ENCODE results near the gene SOAT2. TPM values are rescaled to one million over a fixed set of nuclear protein-coding genes. Genes with fewer than 3 reads are reported as not detected.
A peak's percentile ranks its signal among the peaks of the same experiment; 100 is the strongest.

SOAT2 gene
- total and polyA plus RNA-seq, 2 of the 4 experiments (the other 2 are of a cell fraction): 0.18 to 0.39 TPM

GRCh38 chr12:53169644-53170043 is 66.4 kb downstream of the SOAT2 start:
- Histone ChIP-seq H4K8ac (ENCODE audit: low read depth in 2 of 2, low read length in 2 of 2) (no peak overlapping the region), H2AK5ac (ENCODE audit: low read depth, low read length) (no peak overlapping the region), H3K14ac (replicated peaks; ENCODE audit: low read depth, low read length) (no peak overlapping the region; the same call in 1 of the 2 replicates), H3K56ac (ENCODE audit: extremely low read depth, insufficient read depth, low read length) (no peak overlapping the region), H4K5ac (ENCODE audit: low read depth, low read length) (no peak overlapping the region), H3K9ac (ENCODE audit: low read depth, low read length) (no peak overlapping the region), H3K23ac (ENCODE audit: low read depth, low read length) (no peak overlapping the region), H3K27me3 (ENCODE audit: control insufficient read depth, insufficient read depth, low read length) (no peaks in the 10 kb centered on the region), H3K9me1 (ENCODE audit: insufficient read depth, low read length) (peaks cover 17% of the 10 kb centered on the region), H2BK20ac (ENCODE audit: low read depth, low read length) (no peak overlapping the region), H3K9me3 (ENCODE audit: control insufficient read depth, insufficient read depth, low read length) (no peaks in the 10 kb centered on the region), H2BK5ac (ENCODE audit: low read depth, low read length, poor library complexity, severe bottlenecking) (no peak overlapping the region), H3K36me3 (ENCODE audit: control insufficient read depth, insufficient read depth, low read length) (peaks cover 22% of the 10 kb centered on the region), H4K91ac (ENCODE audit: insufficient read depth, low read depth, low read length) (no peak overlapping the region), H3K18ac (ENCODE audit: low read depth, low read length) (no peak overlapping the region), H3K79me1 (ENCODE audit: low read depth in 1 of 2, low read length in 2 of 2) (peaks cover 0 to 18% of the 10 kb centered on the region in 2 experiments; a peak in 2 of 4 replicates), H3K4me2 (ENCODE audit: low read depth, low read length) (no peak overlapping the region), H2AFZ (replicated peaks; ENCODE audit: low read length, poor library complexity) (no peak overlapping the region), H2BK15ac (ENCODE audit: low read depth, low read length) (no peak overlapping the region), H2AK9ac (replicated peaks; ENCODE audit: low read depth, low read length, poor library complexity) (peak overlapping the region; percentile 3), H4K20me1 (ENCODE audit: insufficient read depth, low read length) (no peaks in the 10 kb centered on the region), H3K27ac (ENCODE audit: insufficient read depth, low read length) (no peak overlapping the region), H3K4me1 (ENCODE audit: control insufficient read depth, insufficient read depth, low read length) (peaks cover 14% of the 10 kb centered on the region), H2BK120ac (ENCODE audit: low read depth, low read length) (no peak overlapping the region), H3K4me3 (ENCODE audit: insufficient read depth, low read depth, low read length) (no peak overlapping the region), H3K4ac (ENCODE audit: low read depth, low read length) (no peak overlapping the region)
- ChIA-PET POLR2A (ENCODE audit: unreplicated experiment) (no interaction called here), CTCF (interaction anchor here (0.7 kb wide), 1 partner anchor 1954 kb away, joined by 5 read pairs; no protein-coding TSS in a partner anchor)
- no TSS peak for BruUV-seq (replicated peaks)
- intact Hi-C loops (cut with micrococcal nuclease) (no loop called here), dilution Hi-C loops (cut with HindIII; ENCODE audit: low sequenced_read_pairs, unreplicated experiment) (no loop called here), in situ Hi-C loops (cut with MboI; ENCODE audit: low sequenced_read_pairs) (no loop called here)
- ATAC-seq (ENCODE audit: low read depth) (no peak), DNase-seq (no peak)
- WGBS, 2 experiments (ENCODE audit: extremely low coverage in 2 of 2, insufficient read length in 1 of 2): 100% methylated on average over 2 of the region's 7 CpGs; no CpG with 5 or more reads in 1 of the 2 experiments
- no peak for TF ChIP-seq RAD21 (IDR thresholded peaks at IDR 0.05; ENCODE audit: low read length)
- no peak for TF ChIP-seq RCOR1 (IDR thresholded peaks at IDR 0.05; ENCODE audit: insufficient replicate concordance, low read length)
- TF ChIP-seq MXI1 (IDR thresholded peaks at IDR 0.05; ENCODE audit: borderline replicate concordance, low read depth, low read length): no peak
- TF ChIP-seq ELK1 (IDR thresholded peaks at IDR 0.05; ENCODE audit: borderline replicate concordance, low read depth, low read length): no peak
- TF ChIP-seq BHLHE40 (IDR thresholded peaks at IDR 0.05; ENCODE audit: low read depth, low read length): no peak
- no peak for TF ChIP-seq FOS (IDR thresholded peaks at IDR 0.05; ENCODE audit: low read depth, low read length)
- no peak for TF ChIP-seq USF2 (IDR thresholded peaks at IDR 0.05; ENCODE audit: low read depth, low read length)
- no peak for TF ChIP-seq MAZ (IDR thresholded peaks at IDR 0.05; ENCODE audit: borderline replicate concordance, low read depth, low read length)
- TF ChIP-seq CEBPB (IDR thresholded peaks at IDR 0.05; ENCODE audit: low read depth, low read length): no peak
- TF ChIP-seq MAFK (IDR thresholded peaks at IDR 0.05; ENCODE audit: low read depth, low read length): no peak
- TF ChIP-seq CTCF (conservative IDR thresholded peaks at IDR 0.05; ENCODE audit: low read depth, low read length): no peak
- no peak for TF ChIP-seq CHD1 (IDR thresholded peaks at IDR 0.05; ENCODE audit: low read depth, low read length)
- TF ChIP-seq RFX5 (IDR thresholded peaks at IDR 0.05; ENCODE audit: low read depth, low read length): no peak
- no peak for TF ChIP-seq NFE2L2 (IDR thresholded peaks at IDR 0.05; ENCODE audit: low read depth, low read length)
- TF ChIP-seq SMC3 (IDR thresholded peaks at IDR 0.05; ENCODE audit: low read depth, low read length): no peak
- TF ChIP-seq POLR2A (IDR thresholded peaks at IDR 0.05; ENCODE audit: low read depth, low read length): no peak
